ENCODE results near the gene DOK7.

Gene DOK7

DNA sequence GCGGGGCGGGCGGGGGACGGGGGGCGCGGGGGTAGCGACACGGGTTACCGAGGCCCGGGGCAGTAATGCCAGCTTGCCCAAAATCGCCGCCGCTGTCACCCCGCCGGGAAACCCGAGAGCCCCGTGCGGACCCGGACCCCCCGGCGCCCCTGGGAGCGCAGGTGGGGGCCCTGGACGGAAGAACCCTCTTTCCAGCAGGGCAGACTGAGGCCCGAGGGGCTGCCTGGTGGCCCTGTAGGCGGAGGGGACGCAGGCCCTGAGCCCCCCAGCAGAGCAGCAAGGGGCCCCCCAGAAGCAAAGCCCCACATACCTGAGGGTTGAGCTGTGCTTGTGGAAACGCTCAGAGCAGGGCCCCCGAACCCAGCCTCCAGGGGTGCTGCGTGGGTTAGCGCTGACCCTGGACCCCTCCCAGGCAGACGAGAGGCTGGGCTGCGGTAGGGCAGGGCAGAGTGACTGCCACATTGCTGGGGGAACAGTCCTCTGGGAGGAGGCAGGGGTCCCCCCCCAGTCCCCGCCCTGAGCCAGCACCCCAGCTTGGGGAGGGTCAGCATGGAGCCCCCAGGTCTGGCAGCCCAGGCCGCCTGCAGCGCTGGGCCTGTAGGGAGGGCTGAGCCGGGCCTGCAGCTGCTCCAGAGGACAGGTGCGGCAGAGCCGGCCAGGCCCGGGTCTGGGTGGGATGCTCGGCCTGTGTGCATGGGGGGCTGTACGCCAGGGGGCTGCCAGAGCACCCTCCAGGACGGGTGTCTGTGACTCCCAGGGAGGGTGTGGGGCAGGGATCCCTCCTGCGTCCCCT, 646 bp downstream of the DOK7 start:
- no peak for DNase-seq (ENCODE audit: low spot score)

DNA sequence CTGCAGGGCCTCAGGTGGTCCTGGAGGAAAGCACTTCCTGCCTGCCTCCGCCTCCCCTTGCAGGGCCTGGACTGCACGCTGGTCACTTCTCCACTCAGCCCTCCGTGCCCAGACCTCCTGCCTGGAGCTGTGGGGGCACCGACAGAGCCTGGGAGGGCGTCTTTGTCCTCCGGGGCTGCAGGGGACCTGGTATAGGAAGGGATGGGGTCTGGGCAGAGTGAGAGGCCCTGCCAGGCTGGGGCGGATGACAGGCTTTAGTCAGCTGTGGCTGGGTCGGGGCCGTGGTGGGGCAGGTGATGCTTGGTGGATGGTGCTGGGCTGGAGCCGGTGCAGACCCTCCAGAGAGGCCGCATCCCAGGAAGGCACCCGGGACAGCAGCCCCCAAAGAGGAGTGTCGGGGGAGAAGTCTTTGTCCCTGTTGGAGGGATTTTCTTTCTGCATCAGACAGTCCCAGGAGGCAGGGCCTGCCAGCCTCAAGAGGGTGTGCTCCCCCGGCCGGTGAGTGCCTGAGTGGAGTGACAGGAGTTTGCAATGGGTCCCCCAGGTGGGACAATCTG, 1.3 kb downstream of the DOK7 start:
- no peak for DNase-seq (ENCODE audit: low spot score)

DNA sequence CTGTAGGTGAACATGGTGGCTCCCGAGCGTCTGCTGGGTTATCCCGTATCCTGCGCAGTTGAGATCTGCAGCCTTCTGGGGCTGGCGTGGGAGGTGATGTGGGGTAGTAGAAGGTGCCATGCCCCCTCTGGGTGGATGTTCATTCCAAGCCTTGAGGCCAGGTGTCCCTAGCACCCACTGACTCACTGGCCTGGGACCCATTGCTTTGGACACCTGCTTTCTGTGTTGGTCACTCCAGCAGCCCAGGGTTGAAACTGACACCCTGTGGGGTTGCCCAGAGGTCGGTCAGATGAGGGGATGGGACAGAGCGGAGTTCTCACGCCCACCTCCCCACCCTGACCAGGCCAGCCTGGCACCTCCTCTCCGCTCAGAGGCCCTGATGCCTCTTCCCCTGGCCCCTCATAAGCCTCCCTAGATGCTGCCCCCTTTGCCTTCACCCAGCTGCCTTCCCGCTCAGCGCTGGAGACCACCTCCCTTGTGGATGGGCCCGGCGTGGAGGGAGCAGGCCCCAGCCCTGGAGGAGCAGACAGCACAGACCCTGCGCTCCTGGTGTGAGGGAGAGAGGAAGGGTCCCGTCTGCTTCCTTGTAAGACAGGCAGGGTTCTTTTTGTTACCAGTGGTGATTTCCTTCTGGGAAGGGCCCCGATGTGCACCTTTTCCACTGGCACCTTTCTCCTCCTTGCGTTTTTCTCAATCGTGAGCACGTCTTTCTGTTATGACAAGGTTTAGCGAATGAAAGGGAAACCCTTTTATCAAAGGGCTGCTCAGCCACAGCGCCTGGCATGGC, 2.0 kb downstream of the DOK7 start:
- DNase-seq (ENCODE audit: low spot score): no peak

DNA sequence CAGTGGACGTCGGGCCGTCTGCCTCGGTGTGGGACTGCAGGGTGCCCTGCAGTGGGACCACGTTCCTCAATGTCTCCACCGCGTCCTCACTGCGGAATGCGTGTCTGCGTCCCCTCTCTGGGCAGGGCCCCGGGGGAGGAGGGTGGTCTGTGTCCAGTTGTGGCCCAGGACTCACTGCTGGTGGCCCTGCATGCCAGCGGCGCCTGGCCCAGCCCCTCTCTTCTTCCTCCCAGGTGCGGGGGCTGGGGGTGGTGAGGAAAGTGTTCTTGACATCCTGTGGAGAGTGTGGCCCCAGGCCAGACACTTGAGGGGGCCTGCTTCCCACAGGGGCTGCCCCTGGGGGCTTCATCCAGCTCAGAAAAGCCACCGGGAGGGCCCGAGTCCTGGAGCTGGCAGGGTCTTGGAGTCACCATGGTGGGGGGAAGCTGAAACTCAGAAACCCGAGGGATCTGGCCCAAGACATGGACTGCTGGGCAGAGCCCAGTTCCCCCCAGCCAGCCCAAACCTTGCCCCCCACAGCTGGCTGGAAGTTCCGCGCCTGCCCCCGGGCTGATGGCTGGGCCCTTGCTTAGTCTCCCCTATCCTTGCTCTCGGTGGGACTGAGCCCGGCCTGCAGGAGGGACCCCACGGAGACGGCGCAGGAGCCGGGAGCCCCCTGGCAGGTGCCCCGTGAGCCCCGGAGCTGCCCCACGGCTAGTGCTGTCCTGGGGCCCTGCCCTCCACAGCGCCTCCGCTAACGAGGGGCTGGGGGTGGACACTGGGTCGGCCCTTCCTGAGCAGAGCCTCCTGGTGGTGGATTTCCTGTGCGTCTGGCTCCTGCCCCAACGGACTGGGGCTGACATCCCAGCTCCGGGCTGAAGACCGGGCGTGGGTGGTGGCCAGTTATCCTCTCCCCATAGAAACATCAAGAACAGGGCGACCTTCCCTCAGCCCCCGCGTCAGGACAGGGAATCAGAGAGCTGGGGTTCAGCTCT, 2.9 kb downstream of the DOK7 start:
- no peak for DNase-seq (ENCODE audit: low spot score)

DNA sequence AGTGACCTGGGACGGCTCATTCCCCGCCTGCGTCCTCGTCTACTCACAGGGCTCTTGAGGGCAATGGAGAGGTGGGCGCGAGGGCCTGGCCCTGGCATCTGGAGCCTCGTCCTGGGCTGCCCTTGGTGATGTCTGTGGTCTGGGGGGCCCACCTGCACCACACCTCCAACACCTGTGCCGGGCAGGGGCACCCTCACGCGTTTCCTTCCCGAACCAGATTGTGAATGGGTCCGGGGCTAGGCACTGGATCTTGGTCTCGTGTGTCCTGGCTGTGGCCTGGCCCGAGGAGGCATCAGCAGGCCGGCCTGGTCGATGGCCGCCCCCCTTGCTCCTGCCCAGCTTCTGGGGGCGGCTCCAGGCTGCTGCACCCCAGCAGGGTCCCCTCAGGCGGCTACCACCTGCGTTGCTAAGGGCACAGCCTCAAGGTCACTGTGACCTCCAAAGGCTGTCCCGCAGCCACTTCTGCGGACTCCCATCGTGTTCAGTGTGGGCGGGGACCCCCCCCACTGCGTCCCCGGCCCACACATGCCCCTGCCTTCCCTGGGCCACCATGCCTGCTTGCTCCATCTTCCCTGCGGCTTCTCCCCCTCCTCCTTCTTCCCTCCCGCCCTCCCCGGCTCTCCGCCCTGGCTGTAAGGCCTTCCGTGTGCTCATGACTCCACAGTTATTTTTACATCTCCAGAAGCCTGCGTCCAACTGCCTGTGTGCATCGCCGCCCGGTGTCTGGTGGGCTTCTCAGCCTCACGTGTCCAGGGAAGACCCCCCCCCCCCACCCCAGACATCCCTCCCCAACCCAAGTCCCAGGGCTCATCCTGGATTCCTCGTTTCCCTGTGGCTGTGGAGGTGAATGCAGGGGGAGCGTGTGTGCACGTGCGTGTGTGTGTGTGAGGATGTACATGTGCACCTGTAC, 3.8 kb downstream of the DOK7 start:
- no peak for DNase-seq (ENCODE audit: low spot score)

DNA sequence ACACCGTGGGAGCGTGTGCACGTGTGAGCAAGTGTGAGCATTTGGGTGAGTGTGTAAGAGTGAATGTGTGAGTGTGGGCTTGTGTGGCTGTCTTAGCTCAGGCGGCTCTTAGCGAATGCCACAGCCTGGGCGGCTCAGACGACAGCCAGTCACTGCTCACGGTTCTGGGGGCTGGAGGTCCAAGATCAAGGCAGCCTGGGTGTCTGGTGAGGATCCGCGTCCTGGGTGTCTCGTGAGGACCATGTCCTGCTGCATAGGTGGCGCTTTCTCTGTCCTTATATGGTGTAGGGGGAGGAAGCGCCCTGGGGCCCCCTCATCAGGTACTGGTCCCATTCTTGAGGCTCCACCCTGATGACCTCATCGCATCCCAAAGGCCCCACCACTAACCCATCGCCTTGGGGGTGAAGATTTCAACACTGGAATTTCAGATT, 4.5 kb downstream of the DOK7 start:
- no peak for DNase-seq (ENCODE audit: low spot score)

DNA sequence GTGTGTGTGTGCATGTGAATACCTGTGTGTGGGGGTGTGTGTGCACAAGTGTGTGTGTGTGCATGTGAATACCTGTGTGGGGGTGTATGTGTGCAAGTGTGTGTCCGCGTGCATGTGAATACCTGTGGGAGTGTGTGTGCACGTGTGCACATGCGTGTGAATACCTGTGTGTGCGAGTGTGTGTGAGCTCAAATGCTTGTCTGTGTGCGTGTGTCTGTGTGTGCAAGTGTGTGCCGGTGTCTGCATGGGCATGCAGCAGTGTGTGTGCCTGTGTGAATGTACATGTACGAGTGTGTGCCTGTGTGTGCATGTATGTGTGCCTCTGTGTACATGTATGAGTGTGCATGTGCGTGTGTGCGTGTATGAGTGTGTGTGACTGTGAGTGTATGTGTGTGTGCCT, 5.0 kb downstream of the DOK7 start:
- no peak for DNase-seq (ENCODE audit: low spot score)

DNA sequence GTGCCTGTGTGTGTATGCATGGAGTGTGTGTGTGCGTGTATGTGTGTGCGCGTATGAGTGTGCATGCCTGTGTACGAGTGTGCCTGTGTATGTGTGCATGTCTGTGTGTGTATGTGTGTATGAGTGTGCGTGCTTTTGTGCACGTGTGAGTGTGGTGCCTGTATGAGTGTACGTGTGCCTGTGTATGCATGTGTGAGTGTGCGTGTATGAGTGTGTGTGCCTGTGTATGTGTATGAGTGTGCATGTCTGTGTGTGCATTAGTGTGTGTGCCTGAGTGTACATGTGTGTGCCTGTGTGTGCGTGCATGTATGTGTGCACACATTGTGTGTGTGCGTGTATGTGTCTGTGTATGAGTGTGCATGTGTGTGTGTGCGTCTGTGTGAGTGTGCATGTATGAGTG, 5.7 kb downstream of the DOK7 start:
- DNase-seq (ENCODE audit: low spot score): no peak

DNA sequence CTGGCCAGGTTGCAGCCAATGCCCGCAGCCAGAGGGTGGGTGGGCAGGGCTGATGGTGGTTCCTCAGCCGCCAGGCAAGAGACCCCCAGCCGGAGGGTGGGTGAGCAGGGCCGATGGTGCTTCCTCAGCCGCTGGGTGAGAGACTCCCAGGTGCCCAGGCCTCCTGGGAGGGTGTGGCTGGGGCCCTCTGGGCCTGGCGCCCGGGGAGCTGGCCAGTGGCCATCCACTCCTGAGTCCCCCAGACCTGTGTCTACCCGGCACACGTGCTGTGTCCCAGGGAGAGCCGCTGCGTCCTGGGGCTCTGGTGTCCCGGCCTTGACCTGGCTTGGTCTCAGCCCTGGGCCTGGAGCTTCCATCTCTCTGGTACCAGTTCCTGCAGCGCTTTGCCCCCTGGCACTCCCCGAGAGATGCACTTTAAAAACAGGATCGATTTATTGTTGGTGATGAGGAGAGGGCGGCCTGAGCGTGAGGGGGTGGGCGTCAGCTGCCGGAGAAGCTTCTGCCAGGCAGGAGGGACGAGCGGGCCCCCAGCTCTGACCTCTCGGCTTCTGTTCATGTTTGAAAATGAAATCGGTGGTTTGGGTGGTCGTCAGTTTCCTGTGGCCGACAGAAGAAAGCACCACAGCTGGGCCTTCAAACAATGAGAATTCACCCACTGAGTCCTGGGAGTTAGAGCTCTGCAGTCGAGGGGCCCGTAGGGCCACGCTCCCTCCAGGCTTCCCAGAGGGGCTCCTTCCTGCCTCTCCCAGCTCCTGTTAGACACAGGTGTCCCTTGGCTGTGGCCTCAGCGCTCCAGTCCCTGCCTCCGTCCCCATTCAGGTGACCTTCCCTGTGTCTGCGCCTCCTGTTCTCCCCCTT, 6.5 kb downstream of the DOK7 start:
- DNase-seq (ENCODE audit: low spot score): no peak

DNA sequence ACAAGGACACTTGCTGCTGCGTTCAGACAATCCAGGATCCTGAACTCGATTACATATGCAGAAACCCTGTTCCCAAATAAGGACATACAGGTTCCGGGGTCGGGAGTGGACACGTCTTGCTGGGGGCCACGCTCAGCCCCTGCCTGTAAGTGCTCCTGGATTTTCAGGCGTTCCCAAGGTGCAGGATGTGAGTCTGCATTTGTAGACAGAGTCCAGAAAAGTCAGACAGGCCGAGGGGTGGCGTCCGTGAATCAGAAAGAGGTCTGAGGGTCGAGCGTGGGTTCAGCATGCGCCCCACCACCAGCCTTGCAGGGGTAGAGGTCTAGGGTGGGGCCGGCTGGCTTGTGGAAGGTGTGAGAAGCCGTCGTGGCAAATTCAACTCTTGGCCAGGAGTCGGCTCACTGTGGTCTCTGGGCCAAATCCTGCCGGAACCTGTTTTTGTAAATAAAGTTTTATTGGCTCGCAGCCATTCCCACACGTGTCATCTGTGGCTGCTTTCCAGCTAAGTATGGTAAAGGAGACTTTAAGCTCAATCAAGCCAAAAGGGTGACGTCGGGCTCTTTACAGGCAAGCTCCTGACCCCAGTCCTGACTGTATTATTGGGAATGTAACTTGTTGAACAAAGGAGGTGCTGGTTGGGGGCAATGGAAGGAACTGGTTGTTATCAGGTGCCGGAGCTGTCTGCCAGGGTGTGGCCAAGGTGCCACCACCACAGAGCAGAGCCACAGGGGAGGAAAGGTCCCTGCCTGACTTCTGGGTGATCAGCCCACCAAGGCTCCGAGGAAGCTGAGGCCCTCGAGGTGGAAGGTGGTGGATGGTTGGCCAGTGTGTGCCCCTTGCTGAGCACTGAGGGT, 7.4 kb downstream of the DOK7 start:
- no peak for DNase-seq (ENCODE audit: low spot score)

DNA sequence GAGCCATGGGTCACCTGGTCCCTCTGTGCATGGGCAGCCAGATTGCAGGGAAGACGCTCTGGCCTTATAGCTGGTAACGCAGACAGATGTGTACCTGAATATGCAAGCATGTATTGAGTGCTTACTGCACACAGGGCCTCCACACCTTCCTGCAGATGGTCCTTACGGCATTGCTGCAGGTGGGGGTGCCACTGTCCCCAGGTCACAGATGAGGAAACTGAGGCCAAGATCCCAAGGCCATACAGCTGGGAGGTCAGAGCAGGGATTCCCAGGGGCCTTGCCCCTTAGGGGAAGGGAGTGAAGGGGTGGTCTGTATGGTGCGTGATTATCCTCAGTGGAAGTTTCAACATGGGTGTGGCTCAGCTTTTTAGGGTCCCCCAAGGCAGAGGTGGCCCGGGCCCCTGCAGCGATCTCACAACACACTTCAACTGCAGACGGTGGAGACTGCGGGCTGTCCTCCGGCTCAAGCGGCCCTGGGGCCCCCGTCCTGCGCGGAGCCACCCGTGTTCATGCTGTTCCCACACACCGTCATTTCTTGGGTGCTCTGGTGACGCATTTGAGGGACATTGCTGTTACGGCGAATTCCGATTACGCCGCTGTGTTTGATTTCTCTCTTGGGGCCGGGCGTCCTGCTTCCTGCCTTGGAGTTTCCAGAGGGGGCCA, 8.1 kb downstream of the DOK7 start:
- no peak for DNase-seq (ENCODE audit: low spot score)

DNA sequence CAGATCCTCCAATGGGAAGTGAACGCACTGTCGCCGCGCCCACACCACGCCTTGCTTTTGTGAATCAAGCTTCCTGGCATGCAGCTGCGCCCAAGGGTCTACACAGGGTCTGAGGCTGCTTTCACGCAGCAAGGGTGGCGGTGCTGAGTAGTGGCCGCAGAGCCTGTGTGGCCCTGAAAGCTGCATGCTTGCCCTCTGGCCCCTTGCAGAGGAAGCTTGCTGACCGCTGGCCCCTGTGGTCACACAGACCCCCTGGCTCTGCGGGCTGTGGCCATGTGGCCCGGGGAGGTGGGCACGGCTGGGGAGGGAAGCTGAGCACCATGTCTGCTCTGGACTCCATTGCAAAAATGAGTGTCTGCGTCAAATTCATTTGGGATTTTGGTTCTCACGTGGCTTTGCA, 8.8 kb downstream of the DOK7 start:
- no peak for DNase-seq (ENCODE audit: low spot score)

DNA sequence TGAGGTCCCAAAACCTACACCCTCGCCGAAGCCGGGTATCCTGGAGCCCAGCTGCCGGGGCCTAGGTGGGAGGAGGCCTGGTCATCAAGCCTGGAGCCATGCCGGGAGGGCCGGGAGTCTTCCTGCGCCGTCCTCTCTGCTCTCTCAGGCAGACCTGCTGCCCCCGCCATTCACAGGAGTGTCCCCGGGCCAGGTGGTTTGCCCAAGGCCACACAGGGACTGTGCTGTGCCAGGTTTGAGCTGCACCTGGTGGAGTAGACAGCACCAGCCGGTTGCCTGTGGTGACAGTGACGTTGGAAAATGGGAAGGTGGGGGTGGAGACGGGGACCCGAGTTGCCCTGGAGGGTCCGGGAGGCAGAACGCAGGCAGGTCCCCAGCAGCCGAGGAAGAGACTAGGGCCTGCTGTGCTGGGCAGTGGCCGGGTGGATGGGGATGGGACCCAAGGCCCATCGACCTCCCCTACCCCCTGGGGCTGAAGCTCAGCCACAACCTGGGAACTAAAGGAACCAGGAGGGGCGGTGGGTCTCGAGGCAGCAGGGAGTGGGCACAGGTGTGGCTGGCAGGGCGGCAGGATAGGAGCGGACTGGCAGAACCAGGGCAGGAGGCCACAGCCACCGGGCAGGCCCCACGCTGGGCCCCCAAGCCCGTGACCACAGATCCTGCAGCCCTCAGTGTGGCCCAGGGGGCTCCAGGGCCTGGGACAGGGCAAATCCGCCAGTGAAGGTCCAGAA, 9.5 kb downstream of the DOK7 start:
- no peak for DNase-seq (ENCODE audit: low spot score)

DNA sequence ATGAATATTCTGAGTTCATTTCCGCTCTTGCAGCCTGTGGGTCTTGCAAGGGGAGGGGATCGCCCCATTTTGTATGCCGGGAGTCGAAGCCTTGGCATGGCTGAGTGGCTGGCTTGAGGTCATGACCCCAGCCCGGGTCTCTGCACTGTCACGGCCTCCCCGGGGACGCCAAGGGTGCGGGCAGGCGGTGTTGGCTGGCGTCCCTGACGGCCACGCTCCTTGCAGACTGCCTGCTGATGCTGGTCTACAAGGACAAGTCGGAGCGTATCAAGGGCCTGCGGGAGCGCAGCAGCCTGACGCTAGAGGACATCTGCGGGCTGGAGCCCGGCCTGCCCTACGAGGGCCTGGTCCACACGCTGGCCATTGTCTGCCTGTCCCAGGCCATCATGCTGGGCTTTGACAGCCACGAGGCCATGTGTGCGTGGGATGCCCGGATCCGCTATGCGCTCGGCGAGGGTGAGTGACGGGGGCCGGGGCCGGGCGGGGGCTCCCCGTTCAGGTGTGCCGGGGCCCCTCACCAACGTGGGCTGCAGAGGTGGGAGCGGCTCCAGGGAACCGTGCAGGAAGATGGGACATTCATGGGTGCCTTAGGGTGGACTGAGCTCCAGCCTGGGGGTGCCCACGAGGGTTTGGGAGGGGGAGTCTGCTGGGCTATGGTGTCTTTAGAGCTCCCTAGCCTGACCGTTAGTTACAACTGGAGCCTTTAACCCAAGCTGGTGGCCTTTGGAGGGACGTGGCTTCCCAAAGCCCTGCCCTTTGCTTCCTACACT, 10.3 kb downstream of the DOK7 start:
- DNase-seq (ENCODE audit: low spot score): no peak

DNA sequence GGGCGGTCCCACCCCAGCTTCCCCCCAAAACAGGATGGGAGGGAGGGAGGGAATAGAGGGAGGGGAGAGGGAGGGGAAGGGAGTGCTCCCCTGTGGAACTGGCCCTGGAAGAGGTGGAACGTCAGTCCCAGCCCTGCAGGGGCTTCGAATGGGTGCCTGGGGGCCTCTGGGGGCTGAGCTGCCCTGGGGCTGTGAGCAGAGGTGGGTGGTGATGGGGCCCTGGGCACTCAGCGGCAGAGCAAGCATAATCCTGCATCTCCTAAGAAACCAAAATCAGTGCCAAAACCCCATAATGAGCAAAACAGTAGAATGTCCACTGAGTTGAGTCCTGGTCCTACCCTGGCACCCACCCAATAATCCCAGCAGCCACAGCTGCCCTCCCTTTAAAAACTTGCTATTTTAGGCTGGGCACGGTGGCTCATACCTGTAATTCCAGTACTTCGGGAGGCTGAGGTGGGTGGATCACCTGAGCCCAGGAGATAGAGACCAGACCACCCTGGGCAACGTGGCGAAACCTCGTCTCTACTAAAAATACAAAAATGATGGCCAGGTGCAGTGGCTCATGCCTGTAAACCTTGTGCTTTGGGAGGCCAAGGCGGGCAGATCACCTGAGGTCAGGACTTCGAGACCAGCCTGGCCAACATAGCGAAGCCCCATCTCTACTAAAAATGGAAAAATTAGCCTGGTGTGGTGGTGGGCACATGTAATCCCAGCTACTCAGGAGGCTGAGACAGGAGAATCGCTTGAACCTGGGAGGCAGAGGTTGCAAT, 11.1 kb downstream of the DOK7 start:
- no peak for DNase-seq (ENCODE audit: low spot score)

DNA sequence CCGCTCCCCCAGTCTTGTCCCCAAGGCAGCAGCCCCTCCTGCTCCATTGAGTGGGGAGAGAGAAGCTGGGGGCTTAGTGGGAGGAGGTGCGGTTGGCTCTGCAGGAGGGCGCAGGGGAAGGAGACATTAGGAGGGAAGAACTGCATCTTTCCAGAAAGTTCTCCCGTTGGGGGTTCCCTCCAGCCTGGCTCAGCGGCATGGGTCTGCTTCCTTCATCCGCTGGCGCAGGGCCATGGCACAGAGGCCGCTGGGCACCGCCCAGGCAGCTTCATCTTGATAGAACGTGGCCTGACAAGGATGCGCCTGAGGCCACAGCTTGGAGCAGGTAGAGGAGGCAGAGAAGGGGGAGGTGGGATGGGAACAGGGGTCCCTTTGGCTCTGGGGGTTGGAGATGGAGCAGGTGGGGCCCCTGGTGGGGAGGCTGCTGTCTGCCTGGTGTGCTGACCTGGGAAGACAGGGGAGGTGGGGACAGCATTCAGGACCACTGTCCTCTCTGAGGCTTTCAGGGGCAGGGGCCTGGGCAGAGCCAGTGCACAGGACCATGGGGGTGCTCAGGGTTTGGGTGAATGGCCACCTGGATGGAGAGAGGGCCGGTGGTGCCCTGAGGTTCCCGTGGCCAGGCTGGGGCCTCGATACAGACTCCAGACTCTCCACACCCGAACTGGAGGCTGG, 12.1 kb downstream of the DOK7 start:
- no peak for DNase-seq (ENCODE audit: low spot score)
